Forelimb muscle (tissue), 1 donor: ENCODE measurements around the gene SNX19. TPM values are rescaled to one million over a fixed set of nuclear protein-coding genes. Genes with fewer than 3 reads are reported as not detected.
"Not testable (repeated sequence)": the region's sequence is repeated elsewhere in the genome, so short reads cannot be mapped to it uniquely, and the experiment has no call there.

ENCODE experiments used
- DNase-seq: peaks from one replicate; pipeline ENCODE4 v3.0.0-alpha.2; 2013; ENCODE audit warnings: low read depth
- polyA plus RNA-seq: library from polyadenylated mRNA; unstranded; fragments of 120-200 nt; gene quantifications from one replicate; pipeline ENCODE4 v1.2.1, GENCODE V29; 2013; ENCODE audit not compliant: insufficient read length

Gene SNX19
- polyA plus RNA-seq, 1 donor, result 31.0 TPM

DNA sequence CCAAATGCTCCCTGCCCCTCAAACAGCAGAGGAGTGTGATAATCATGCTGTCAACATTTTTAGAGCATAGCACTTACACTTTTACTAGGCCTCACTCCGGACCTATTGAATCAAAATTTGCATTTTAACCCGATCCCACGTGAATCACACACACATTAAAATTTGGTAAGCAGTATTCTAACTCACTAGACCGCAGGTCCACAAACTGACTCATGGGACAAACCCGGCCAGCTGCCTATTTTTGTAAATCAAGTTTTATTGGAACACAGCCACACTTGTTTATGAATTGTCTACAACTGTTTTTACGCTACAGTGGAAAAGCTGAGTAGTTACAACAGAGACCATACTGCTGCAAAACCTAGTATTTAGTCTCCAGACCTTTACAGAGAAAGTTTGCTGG lies 43.3 kb downstream of the SNX19 start:
- peak; percentile 32 for DNase-seq

DNA sequence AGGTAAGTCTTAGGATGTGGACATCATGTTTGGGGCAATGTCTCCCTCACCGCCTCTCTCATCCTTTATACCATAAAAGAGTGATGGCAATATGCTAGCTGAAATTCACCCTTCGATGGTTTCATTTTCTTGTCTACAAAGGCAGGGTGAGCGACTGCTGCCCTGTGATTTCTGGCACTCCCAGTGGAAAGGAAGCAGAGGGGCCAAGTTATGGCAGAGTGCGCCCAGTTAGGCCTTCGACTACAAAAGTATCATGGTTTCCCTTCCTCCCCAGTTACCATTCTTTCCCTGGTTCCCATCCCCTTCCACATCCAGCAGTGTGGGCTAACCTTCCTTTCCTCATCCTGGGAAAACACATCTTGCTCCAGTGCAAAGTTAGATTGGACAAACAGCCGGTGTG lies 43.8 kb downstream of the SNX19 start:
- no peak for DNase-seq

GRCh38 chr11:130872102-130872501 lies 44.2 kb downstream of the SNX19 start:
- DNase-seq, result no peak

GRCh38 chr11:130871616-130872015 lies 44.7 kb downstream of the SNX19 start:
- no peak for DNase-seq

DNA sequence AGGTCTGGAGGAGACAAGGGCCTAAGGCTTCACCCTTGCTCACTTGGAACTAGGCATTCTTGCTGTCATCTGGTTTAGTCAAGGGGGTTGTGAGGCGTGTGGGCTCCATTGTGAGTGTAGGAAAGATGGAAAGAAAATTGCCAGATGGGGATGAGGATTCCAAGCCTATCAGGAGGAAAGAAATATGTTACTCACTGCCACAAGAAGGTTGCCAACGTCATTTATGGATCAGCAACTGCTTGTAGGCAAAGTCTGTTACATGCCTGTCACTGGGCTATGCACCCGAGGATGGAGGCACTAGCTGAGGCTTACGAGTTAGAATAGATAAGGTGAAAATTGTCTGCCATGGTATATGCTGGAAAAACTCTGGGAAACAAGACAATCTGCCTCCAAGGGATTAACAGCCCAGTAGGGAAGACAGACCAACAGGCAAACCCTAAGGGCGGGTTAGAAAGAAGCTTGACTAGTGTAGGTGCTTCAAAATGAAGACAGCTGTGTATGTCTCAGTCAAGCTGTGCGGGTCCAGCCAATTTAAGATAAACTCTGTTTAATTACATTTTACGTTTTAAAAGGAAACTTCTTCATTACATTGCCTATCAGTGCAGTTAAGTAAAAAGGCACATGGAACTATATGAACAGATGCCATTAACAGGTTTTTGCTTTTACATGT lies 47.4 kb downstream of the SNX19 start:
- no peak for DNase-seq

DNA sequence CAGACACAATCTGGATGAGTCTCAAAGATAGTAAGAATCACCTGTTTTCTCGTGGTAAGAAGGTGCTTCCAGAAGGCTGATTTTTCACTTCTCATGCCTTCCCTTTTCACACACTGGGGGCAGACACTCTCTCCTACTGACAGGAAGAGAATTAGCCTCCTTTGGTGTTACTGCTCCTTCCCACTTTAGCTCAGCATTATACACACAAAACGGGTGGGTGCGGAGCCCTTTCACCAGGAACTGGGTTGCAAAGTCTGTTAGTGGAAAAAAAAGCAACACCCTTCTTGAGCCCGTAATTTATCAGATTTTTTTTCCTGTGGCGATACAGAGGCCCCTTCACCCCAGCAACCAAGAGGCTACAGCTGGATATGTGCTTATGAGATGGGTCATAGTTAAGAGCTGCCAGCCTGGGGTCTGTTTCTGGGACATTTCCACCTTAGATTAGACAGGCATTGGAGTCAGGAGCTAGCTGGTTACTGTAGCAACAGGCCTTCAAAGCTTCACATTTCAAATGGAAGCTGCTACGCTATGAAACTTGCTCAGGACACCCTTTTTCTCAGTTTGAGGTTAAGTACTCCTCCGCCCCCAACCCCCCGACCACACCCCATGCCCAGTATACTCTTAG lies 48.1 kb downstream of the SNX19 start:
- DNase-seq, result no peak

- DNase-seq, result no peak
Observed at GRCh38 chr11:130866831-130867230, 49.4 kb downstream of the SNX19 start.

GRCh38 chr11:130865774-130866114 lies 50.5 kb downstream of the SNX19 start:
- DNase-seq, result no peak

DNA sequence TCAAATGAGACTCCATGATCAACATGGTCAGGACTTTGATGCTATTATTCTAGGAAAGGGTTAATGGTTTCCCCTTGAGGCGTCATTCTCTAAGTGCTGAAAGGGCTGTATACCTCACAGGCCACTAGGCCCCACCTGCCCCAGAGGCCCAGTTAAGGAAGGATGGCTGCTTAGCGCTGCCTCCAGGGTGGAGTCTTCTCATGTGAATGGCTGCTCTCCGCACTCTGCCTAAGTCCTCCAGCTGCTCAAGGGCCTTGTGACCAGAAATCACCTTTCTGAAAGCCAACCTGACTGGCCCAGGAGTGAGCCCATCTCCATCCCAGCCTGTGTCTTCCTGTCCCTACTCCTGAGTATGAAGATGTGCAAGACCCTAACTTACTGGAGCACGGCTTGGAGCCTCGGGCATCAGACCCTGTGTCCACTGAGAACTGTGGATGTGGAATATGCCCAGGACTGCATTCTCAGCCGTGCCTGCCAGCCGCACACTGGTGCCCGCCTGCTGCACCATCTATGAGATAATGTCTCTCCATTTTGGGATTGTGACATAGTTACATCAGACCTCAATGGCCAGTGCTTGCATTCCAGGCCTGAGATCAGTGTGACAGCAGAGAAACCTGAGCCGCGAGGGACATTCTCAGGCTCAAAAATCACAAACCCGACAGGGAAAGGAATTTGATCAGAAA lies 51.0 kb downstream of the SNX19 start:
- DNase-seq, result no peak

GRCh38 chr11:130861902-130862860 lies 54.1 kb downstream of the SNX19 start:
- peak; percentile 78 for DNase-seq

GRCh38 chr11:130861283-130861682 lies 55.0 kb downstream of the SNX19 start:
- DNase-seq, result no peak

DNA sequence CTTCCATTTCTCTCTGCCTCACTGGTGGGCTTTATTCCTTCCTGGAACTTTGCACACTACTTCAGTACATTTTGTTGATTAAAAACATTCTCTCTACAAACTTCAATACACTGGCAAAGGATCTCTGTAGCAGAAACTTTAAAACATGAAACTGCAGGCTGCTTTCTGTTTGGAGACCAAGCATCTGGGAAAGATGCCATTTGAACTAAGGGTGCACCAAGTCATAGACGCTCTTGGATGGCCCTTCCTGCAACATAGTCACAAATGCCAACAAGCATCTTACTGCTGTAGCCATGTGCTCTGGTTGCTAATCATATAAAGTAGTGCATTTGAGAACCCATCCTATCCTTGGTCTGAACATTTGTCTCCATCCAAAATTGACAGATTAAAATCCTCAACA lies 56.4 kb downstream of the SNX19 start:
- DNase-seq, result no peak

DNA sequence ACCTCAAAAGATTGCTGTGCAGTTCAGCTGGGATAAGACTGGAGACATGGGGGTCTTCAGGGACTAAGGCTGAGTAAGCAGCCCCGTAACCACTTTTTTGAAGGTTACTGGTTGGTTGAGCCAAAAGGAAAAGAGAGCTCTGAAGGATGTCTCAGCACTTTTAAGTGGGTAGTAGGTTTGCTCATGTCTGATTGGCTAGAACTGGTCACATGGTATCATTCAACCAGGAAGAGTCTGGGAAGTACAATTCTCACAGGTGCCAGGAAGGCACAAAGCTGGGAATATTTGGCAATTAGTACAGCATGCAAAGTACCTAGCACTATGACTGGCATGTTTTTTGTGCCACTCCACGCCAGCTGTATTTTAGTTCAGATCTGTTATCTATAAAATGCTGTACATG lies 58.1 kb downstream of the SNX19 start:
- no peak for DNase-seq

GRCh38 chr11:130855707-130856106 lies 60.6 kb downstream of the SNX19 start:
- not testable (repeated sequence) for DNase-seq

DNA sequence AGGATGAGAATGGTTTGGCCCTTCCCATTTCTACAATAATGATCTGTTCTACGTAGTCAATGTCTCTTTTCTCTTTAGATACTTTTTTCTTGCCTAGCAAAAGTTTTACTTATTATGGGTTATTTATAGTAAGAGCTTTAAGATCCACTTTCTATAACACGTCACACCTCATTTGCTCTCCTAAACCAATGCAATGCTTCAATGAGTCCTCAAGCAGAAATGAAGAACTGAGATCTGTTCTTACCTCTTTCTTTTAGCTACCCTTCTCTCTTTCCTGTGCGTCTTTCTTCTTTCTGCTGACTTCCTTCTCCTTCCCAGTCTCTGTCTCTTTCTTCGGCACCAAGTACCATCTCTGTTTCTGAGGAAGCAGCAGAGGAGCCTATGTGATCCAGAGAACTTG lies 61.8 kb downstream of the SNX19 start:
- DNase-seq, result no peak

DNA sequence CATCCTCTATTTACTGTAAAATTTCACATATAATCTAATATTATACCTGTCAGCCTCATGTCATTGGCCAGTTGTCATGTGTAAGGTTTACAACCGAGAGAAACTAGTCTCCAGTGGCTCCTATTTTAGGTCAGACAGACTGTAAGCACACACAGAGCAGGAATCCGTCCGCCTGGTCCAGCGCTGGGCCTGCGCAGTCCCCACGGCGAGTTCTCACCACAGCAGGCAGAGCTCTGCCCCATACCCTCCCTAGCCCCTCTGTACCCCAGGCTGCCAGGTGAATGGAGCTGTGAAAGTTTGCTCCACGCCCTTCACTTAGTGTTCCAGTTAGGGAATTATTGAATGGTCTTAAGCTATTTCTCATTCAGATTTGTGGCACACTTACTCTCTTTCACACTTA lies 63.7 kb downstream of the SNX19 start:
- DNase-seq, result no peak

DNA sequence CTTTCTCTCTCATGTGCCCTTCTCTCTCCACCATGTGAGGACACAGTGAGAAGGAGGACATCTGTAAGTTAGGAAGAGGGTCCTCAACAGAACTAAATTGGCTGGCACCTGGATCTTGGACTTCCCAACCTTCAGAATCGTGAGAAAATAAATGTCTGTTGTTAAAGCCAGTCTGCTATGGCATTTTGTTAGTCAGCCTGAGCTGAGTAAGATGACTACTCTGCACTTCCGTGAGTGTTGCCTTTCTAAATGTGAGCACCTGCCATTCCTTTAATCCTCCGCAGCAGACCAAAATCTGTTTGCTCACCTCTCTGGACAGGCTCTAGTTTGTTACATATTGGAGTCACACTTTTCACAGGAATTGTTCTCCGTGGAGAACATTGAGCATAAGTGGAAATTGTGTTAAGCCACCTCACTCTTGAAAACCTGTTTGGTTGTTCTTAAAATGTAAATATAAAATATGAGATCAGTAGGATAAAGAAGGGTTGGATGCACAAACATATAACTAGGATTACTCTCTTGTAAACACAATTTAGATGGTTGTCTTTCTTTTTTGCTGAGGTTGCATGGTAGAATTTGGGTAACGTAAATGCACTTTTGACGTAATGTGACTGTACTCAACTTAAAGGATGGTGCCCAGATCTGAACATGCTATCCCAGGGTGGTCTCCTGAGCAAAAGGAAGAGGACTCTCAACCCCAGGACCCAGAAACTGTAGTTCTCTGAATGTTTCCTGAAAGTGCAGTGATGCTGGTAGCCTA lies 65.9 kb downstream of the SNX19 start:
- no peak for DNase-seq

DNA sequence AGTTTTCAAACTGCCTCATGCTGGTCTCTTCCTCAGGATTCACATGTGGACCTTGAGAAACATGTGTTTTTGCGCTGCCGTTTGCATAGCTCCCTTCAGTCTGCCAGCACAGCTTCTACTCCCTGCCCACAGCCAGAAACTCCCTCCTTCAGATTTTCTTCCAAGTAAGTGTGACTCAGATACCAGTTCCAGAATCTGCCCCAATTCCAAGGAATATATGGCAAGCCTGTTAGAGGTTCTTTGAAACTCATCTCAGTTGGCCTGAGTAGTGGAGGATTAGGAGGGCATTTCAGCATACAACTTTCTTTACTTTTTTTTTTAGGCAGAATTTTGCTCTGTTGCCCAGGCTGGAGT lies 67.1 kb downstream of the SNX19 start:
- no peak for DNase-seq

- no peak for DNase-seq
Observed at GRCh38 chr11:130848361-130849214, 67.7 kb downstream of the SNX19 start.

DNA sequence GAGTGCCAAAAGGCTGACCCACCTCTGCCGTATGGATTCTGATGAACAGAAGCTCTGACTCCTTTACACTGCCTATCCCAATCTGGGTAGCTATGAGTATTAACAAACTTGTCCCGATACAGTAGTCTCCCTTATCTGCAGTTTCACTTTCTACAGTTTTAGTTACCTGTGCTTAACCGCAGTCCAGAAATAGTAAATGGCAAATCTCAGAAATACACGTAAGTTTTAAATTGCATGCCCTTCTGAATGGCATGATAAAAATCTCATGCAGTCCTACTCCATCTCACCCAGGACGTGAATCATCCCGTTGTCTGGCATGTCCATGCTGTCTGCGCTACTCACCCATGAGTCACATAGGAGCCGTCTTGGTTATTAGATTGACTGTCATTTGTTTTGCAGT lies 68.8 kb downstream of the SNX19 start:
- no peak for DNase-seq

DNA sequence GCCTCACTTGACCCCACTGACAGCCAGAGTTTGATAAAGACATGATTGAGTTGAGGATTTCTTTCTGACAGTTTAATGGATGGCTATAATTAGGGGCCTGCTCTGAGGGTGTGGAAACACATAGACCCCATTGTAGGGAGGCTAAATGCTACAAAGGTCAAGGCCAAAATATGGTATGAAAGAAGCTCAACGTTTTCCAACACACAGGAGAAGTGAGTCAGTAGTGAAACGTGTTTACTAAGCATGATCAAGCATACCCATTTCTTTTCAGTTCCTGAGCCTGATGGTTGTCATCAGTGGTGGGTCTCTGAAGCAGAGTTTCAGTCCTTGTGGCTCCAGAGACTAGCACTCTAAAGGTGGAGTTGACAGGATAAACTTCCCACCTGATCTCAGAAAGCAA lies 69.7 kb downstream of the SNX19 start:
- DNase-seq, result no peak
